Mesodermal cell (in vitro differentiated cells): ENCODE results near the gene TC2N. TPM values are rescaled to one million over a fixed set of nuclear protein-coding genes. Genes with fewer than 3 reads are reported as not detected.

ENCODE experiments used
- H3K27ac ChIP-seq: 2 replicates; pipeline ENCODE4 v1.7.0; 2013; ENCODE audit warnings: mild to moderate bottlenecking, low read depth, low read length, moderate library complexity; ENCODE audit not compliant: severe bottlenecking
- H3K36me3 ChIP-seq: 2 replicates; pipeline ENCODE4 v1.7.1; 2013; ENCODE audit warnings: mild to moderate bottlenecking, low read length, moderate library complexity; ENCODE audit not compliant: control insufficient read depth, insufficient read depth
- H3K4me1 ChIP-seq: one replicate; pipeline ENCODE4 v1.7.1; 2013; ENCODE audit warnings: mild to moderate bottlenecking, low read length; ENCODE audit not compliant: insufficient read depth, control insufficient read depth, poor library complexity, severe bottlenecking
- H3K4me3 ChIP-seq: 2 replicates; pipeline ENCODE4 v1.7.0; 2013; ENCODE audit warnings: low read length, control low read depth, mild to moderate bottlenecking; ENCODE audit not compliant: insufficient read depth, poor library complexity, severe bottlenecking; ENCODE audit errors: extremely low read depth
- H3K9me3 ChIP-seq: 2 replicates; pipeline ENCODE4 v1.7.1; 2013; ENCODE audit warnings: mild to moderate bottlenecking, low read length, moderate library complexity; ENCODE audit not compliant: control insufficient read depth
- WGBS, 2 experiments: methylation state at CpG; one replicate each; pipeline ENCODE4 v1.1.5; 2013; ENCODE audit warnings: missing lambda C conversion rate in 2 of 2; ENCODE audit not compliant: insufficient coverage in 2 of 2; 5-methylcytosine and 5-hydroxymethylcytosine counted together
- polyA plus RNA-seq, 2 experiments: library from polyadenylated mRNA; stranded (reverse); fragments of 50-300 nt; gene quantifications; one replicate each; pipeline ENCODE4 v1.2.3, GENCODE V29; 2013

Gene TC2N
- polyA plus RNA-seq (2013, experiment 1 of 2), result 1.1 TPM
- 1.5 TPM for polyA plus RNA-seq (2013, experiment 2 of 2)

DNA sequence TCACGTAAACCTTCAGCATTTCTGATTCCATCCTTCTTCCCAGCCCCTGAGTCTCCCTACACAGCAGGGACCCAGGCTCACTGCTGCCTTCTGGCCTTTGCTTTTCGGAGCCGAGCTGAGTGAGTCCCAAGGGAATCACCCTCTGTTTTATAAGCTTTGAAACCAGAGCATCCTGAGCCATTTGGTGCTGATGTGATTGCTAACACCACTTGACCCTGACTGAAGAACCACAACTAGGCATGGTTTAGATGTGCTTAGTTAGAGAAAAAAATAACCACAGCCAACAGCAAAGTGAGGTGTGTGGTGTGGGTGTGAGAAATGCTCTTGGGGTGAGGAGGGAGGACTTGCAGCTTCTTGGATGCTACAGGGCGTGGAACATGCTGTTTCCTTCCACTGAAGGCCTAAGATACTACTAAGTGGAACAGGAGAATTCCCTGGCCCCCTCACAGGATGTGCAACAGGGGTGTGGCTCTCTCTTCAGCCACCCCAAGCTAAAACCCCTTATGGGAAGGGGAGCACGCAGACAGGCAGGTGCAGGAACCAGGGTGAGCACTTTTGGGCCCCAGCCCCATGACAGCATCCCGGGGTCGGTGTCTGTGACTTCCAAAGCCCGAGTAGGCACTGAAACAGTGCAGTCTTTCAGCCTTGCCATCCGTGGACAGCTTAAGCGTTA is at the start of gene TC2N:
TSS of gene TC2N (minus strand) at position 221 of the 673 bp plus-strand sequence. CDS start 53,767 bp downstream, outside the sequence.
- Histone ChIP-seq H3K36me3 (no peaks in the 10 kb centered on the region), H3K4me1 (peaks cover 17% of the 10 kb centered on the region), H3K27ac (no peak within 1 kb of the TSS), H3K9me3 (peaks cover 3% of the 10 kb centered on the region), H3K4me3 (no peak within 1 kb of the TSS)
- WGBS, 2 experiments, result 89 to 95% methylated on average over 8 of the region's 10 CpGs

DNA sequence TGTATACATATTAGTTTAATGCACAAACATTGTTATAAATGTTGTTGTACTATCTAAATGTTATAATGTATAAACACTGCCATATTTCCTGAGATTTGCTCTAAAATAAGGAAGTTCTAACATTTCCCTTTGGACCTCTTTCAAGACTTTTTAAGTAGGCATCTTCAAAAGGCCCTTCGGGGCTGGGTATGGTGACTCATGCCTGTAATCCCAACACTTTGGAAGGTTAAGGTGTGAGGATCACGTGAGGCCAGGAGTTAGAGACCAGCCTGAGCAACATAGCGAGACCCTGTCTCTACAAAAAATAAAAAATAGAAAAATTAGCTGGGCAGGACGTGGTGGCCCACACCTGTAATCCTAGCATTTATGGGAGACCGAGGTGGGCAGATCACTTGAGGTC is 44.7 kb upstream of the TC2N start:
- Histone ChIP-seq H3K4me1 (no peaks in the 10 kb centered on the region), H3K27ac (no peak overlapping the region), H3K9me3 (no peaks in the 10 kb centered on the region), H3K4me3 (no peak overlapping the region), H3K36me3 (no peaks in the 10 kb centered on the region)
- WGBS, 2 experiments, result 69 to 75% methylated on average over 4 of the region's 5 CpGs

GRCh38 chr14:91911474-91912032 is 44.2 kb upstream of the TC2N start:
- WGBS, 2 experiments, result 36 to 57% methylated on average over 4 to 6 of the region's 9 CpGs
- H3K4me1 ChIP-seq, result no peaks in the 10 kb centered on the region
- H3K27ac ChIP-seq, result no peak overlapping the region
- no peaks in the 10 kb centered on the region for H3K36me3 ChIP-seq
- no peak overlapping the region for H3K4me3 ChIP-seq
- no peaks in the 10 kb centered on the region for H3K9me3 ChIP-seq

GRCh38 chr14:91910196-91910595 is 42.9 kb upstream of the TC2N start:
- H3K9me3 ChIP-seq, result no peaks in the 10 kb centered on the region
- WGBS, 2 experiments, result no CpG with 5 or more reads among the region's 9 CpGs
- no peaks in the 10 kb centered on the region for H3K4me1 ChIP-seq
- H3K27ac ChIP-seq, result no peak overlapping the region
- H3K4me3 ChIP-seq, result no peak overlapping the region
- no peaks in the 10 kb centered on the region for H3K36me3 ChIP-seq

DNA sequence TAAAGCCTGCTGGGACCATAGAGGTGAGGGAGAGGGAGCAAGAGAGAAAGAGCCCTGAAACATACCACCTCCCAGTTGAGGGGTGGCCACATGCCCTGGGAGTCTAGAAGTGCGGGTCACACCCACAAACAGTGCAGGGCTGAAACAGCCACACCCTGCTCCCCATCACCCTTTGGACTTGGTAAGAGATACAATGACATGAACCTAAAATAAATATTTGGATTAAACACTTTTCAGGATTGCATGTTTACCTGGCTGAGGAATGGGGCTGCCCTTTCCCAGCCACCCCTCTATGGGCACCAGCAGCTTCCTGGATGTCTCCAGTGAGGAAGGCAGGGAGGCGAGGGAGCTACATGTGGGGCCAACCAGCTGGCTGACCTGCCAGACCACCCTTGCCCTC is 39.0 kb upstream of the TC2N start:
- WGBS, 2 experiments, result 100% methylated on average over 1 of the region's 2 CpGs
- Histone ChIP-seq H3K4me3 (no peak overlapping the region), H3K36me3 (no peaks in the 10 kb centered on the region), H3K9me3 (no peaks in the 10 kb centered on the region), H3K27ac (no peak overlapping the region), H3K4me1 (no peaks in the 10 kb centered on the region)

- H3K4me3 ChIP-seq, result no peak overlapping the region
- no peaks in the 10 kb centered on the region for H3K4me1 ChIP-seq
- no peak overlapping the region for H3K27ac ChIP-seq
- H3K36me3 ChIP-seq, result no peaks in the 10 kb centered on the region
- WGBS, 2 experiments, result 93 to 100% methylated on average over 6 of the region's 9 CpGs
- H3K9me3 ChIP-seq, result no peaks in the 10 kb centered on the region
Measured at GRCh38 chr14:91904956-91905645, 37.8 kb upstream of the TC2N start.

DNA sequence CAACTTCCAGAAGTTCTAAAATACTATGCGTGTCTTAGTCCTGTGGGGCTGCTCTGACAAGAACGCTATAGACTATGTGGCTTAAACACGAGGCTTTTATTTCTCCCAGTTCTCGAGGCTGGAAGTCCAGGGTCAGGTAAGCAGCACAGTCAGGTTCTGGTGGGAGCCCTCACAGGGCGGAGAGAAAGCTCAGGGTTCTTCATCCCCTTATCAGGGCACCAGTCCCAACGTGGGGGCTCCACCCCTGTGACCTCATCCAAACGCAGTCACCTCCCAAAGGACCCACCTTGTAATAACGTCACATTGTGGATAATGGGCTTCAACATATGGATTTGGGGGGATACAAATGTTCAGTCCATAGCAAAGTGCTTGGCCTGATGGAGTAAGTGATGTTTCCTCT is 37.1 kb upstream of the TC2N start:
- no peak overlapping the region for H3K27ac ChIP-seq
- H3K9me3 ChIP-seq, result no peaks in the 10 kb centered on the region
- no peaks in the 10 kb centered on the region for H3K36me3 ChIP-seq
- no peak overlapping the region for H3K4me3 ChIP-seq
- 91% methylated on average over 4 to 7 of the region's 8 CpGs for whole genome bisulfite sequencing, 2 experiments
- H3K4me1 ChIP-seq, result no peaks in the 10 kb centered on the region

DNA sequence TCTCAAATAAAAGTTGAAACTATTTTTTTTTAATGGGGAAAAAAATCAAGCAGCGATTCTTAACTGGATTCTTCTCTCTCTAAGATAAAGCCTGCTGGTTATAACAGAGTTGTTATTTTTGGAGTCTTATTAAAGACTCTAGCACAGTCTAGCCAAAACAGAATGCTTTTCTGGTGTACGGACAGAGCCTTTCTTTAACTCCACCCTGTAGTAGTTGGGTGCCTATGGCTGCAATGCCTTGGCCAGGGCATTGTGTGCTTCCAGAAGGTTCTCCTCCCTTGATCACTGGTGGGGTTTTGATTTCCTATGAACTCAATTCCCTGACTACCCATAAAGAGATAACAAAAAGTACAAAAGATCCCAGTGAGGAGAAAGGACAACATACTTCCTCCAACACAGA is 35.7 kb upstream of the TC2N start:
- H3K4me1 ChIP-seq, result no peaks in the 10 kb centered on the region
- no peak overlapping the region for H3K4me3 ChIP-seq
- no peak overlapping the region for H3K27ac ChIP-seq
- 100% methylated on average over 1 of the region's 2 CpGs; no CpG with 5 or more reads in 1 of the 2 experiments for WGBS, 2 experiments
- H3K9me3 ChIP-seq, result no peaks in the 10 kb centered on the region
- H3K36me3 ChIP-seq, result no peaks in the 10 kb centered on the region

DNA sequence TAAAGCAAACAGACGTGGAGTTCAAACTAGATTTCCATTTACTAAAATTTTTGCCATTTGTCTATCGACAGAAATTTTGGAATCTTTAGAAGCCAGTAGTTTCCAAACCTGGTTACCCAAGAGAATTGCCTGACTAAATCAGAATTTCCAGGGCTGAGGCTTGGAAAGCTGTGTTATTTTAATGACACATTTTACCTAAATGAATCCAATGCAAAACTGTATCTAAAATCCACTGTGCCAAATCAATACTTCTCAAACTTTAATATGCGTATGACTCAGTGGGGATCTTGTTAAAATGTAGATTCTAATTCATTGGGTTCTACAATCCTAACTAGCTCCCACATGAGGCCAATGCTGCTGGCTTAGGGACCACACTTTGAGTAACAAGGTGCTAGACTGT is 35.0 kb upstream of the TC2N start:
- no peak overlapping the region for H3K4me3 ChIP-seq
- no peaks in the 10 kb centered on the region for H3K36me3 ChIP-seq
- no peaks in the 10 kb centered on the region for H3K9me3 ChIP-seq
- WGBS, 2 experiments, result 90% methylated on average over 3 of the region's 3 CpGs; no CpG with 5 or more reads in 1 of the 2 experiments
- H3K4me1 ChIP-seq, result no peaks in the 10 kb centered on the region
- no peak overlapping the region for H3K27ac ChIP-seq

DNA sequence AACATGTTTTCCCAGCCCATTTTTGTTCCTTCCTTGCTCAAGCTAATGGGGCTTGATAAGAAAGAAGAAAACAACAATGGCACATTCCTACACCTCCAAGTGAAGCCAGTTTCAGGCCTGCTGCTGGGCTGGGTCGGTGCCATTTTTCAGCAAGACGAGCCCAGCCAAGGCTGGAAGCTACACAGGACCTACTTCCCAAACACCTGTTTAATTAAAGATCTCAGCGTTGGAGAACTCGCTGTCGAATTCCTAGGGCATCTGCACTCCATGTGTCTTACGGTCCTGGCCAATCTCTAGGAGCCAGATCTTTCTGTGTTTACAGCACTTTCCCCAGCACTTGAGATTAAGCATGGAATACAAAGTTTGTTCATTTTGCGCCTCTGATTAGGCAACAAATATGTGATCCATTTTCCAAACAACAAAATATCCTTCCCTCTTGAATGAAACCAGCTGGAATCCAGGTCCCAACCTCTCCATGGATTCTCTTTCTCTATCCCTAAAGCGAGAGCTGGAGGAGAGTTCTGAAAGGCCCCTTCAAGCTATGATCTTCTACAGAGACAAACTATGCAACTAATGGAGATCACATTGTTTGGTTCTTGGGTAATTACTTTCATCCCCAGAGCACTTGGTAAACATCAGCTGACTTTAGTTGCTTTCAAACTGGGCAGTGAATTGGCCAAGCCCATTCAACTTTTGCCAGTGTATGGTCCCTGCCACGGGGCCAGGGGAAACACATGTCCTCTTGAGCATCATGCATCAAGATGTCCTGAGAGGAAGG is 34.3 kb upstream of the TC2N start:
- H3K4me1 ChIP-seq, result no peaks in the 10 kb centered on the region
- H3K27ac ChIP-seq, result no peak overlapping the region
- H3K4me3 ChIP-seq, result no peak overlapping the region
- WGBS, 2 experiments, result 92 to 93% methylated on average over 6 to 7 of the region's 9 CpGs
- no peaks in the 10 kb centered on the region for H3K9me3 ChIP-seq
- no peaks in the 10 kb centered on the region for H3K36me3 ChIP-seq
